ENCODE measurements around the gene STAG1. TPM values are rescaled to one million over a fixed set of nuclear protein-coding genes. Genes with fewer than 3 reads are reported as not detected.

The STAG1 gene
- total RNA-seq, 1 donor from 2014 or later = 44.7 TPM

GRCh38 chr3:136464502-136464901, 287.7 kb downstream of the STAG1 start:
- Histone ChIP-seq H3K27ac (no peak overlapping the region), H3K36me3 (no peaks in the 10 kb centered on the region)
- TF ChIP-seq CTCF (IDR thresholded peaks at IDR 0.05) = no peak

GRCh38 chr3:136463170-136463569, 289.0 kb downstream of the STAG1 start:
- no peaks in the 10 kb centered on the region for H3K9me3 ChIP-seq
- H3K4me1 ChIP-seq = no peaks in the 10 kb centered on the region
- no peak overlapping the region for H3K27ac ChIP-seq
- H3K36me3 ChIP-seq = peaks cover 0 to 3% of the 10 kb centered on the region in 2 donors
- intact Hi-C loops (cut with DNase I) = no loop called here
- no peak for DNase-seq (ENCODE audit: extremely low spot score in 2 of 2)
- no peak overlapping the region for H3K4me3 ChIP-seq
- no peaks in the 10 kb centered on the region for H3K27me3 ChIP-seq
- TF ChIP-seq POLR2A (IDR thresholded peaks at IDR 0.05) (no peak), CTCF (IDR thresholded peaks at IDR 0.05) (no peak), POLR2AphosphoS5 (IDR thresholded peaks at IDR 0.05; ENCODE audit: insufficient read depth in 1 of 2, low read depth in 1 of 2) (no peak)

More at GRCh38 chr3:136464502-136464901, 287.7 kb downstream of the STAG1 start:
- no peak for DNase-seq (ENCODE audit: extremely low spot score in 2 of 2)
- Histone ChIP-seq H3K4me3 (no peak overlapping the region), H3K4me1 (no peaks in the 10 kb centered on the region), H3K9me3 (no peaks in the 10 kb centered on the region), H3K27me3 (no peaks in the 10 kb centered on the region)
- intact Hi-C loops (cut with DNase I) = no loop called here

DNA sequence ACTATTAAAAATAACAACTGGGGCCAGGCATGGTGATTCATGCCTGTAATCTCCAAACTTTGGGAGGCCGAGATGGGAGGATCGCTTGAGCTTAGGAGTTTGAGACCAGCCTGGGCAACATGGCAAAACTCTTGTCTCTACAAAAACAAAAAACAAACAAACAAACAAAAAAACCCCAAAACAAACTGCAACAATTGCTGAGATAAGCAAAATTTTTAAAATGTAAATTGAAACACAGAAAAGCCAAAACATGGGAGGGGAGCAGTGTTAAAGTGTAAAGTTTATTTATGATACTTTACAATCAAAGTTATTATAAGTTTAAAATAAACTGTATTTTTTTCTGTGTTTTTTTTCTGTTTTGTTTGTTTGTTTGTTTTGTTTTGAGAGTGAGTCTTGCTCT, 294.4 kb downstream of the STAG1 start:
- H3K27ac ChIP-seq = no peak overlapping the region
- no peaks in the 10 kb centered on the region for H3K4me1 ChIP-seq
- no peak for TF ChIP-seq POLR2A (IDR thresholded peaks at IDR 0.05)
- TF ChIP-seq CTCF (IDR thresholded peaks at IDR 0.05) = no peak
- TF ChIP-seq POLR2AphosphoS5 (IDR thresholded peaks at IDR 0.05; ENCODE audit: insufficient read depth in 1 of 2, low read depth in 1 of 2) = no peak
- H3K9me3 ChIP-seq = peaks cover 16% of the 10 kb centered on the region
- peaks cover 0 to 23% of the 10 kb centered on the region in 2 donors for H3K36me3 ChIP-seq
- no peak for DNase-seq (ENCODE audit: extremely low spot score in 2 of 2)
- intact Hi-C loops (cut with DNase I) = no loop called here
- H3K4me3 ChIP-seq = no peak overlapping the region
- no peaks in the 10 kb centered on the region for H3K27me3 ChIP-seq

DNA sequence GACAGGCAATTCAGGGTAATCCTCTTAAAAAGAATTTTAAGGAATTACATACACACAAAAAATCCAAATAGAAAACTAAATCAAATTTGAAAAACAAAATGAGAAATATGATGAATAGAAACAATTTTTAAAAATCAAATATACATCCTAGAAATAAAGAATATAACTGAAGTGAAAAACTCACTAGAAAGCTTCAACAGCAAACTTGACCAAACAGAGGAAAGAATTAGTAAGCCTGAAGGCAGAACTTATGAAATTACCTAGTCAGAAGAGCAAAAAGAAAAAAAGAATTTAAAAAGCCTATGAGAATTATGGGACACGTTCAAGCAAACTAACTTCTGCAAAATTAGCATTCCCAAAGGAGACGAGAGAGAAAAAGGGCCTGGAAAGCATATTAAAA, 296.0 kb downstream of the STAG1 start:
- Histone ChIP-seq H3K9me3 (peaks cover 16% of the 10 kb centered on the region), H3K4me1 (no peaks in the 10 kb centered on the region), H3K36me3 (peaks cover 0 to 34% of the 10 kb centered on the region in 2 donors), H3K4me3 (no peak overlapping the region), H3K27ac (no peak overlapping the region), H3K27me3 (no peaks in the 10 kb centered on the region)
- DNase-seq (ENCODE audit: extremely low spot score in 2 of 2) = no peak
- TF ChIP-seq POLR2AphosphoS5 (IDR thresholded peaks at IDR 0.05; ENCODE audit: insufficient read depth in 1 of 2, low read depth in 1 of 2) (no peak), CTCF (IDR thresholded peaks at IDR 0.05) (no peak), POLR2A (IDR thresholded peaks at IDR 0.05) (no peak)
- intact Hi-C loops (cut with DNase I) = no loop called here

GRCh38 chr3:136444581-136444980, 307.6 kb downstream of the STAG1 start:
- Histone ChIP-seq H3K4me3 (no peak overlapping the region), H3K36me3 (peaks cover 0 to 32% of the 10 kb centered on the region in 2 donors), H3K4me1 (no peaks in the 10 kb centered on the region), H3K27me3 (no peaks in the 10 kb centered on the region), H3K27ac (no peak overlapping the region), H3K9me3 (no peaks in the 10 kb centered on the region)
- DNase-seq (ENCODE audit: extremely low spot score in 2 of 2) = no peak
- intact Hi-C loops (cut with DNase I) = no loop called here
- TF ChIP-seq POLR2A (IDR thresholded peaks at IDR 0.05) (no peak), POLR2AphosphoS5 (IDR thresholded peaks at IDR 0.05; ENCODE audit: insufficient read depth in 1 of 2, low read depth in 1 of 2) (no peak), CTCF (IDR thresholded peaks at IDR 0.05) (no peak)

Data from vagina (tissue), 2 donors.